HepG2 (cell line): ENCODE measurements around the gene MRPL30. TPM values are rescaled to one million over a fixed set of nuclear protein-coding genes. Genes with fewer than 3 reads are reported as not detected.
"Not testable (repeated sequence)": the region's sequence is repeated elsewhere in the genome, so short reads cannot be mapped to it uniquely, and the experiment has no call there.

Experiments used
- ATAC-seq: fragments of 200-7000 bp; cut with Tn5 transposase; 3 replicates; pipeline ENCODE4 v1.9.1; 2020; ENCODE audit warnings: mild to moderate bottlenecking, moderate library complexity
- BruUV-seq: library from RNA; stranded (reverse); fragments of 400-500 nt; replicated peaks from 2 replicates; lab custom pipeline; 2021; lab: Mats Ljungman, UMichigan
- CTCF ChIA-PET: fragments of 300-600 bp; formaldehyde crosslinking; extraction: SDS; loops from one replicate; lab custom pipeline; 2021; ENCODE audit warnings: low total read pairs, inconsistent platforms, low intra/inter-chr PET ratio; lab: Yijun Ruan, JAX
- POLR2A ChIA-PET: fragments of 350-600 bp; sonication (Branson Sonifier 250); formaldehyde crosslinking; loops from one replicate; lab custom pipeline; 2020; ENCODE audit warnings: antibody characterized with exemption, inconsistent platforms; lab: Yijun Ruan, JAX
- DNase-seq: peaks from one replicate; pipeline ENCODE4 v3.0.0-alpha.2; 2015; ENCODE audit warnings: low spot score
- FAIRE-seq: peaks from 3 replicates; lab custom pipeline; 2011; peaks lifted over from hg19 to GRCh38; lab: Jason Lieb, UNC
- H2AFZ ChIP-seq: one replicate; pipeline ENCODE4 v1.6.1; 2011; ENCODE audit warnings: low read length, inconsistent platforms
- H3K27ac ChIP-seq: fragments of 300-600 bp; 3 replicates; pipeline ENCODE4 v1.8.0; 2011; ENCODE audit warnings: mixed run types, mild to moderate bottlenecking, mixed read lengths, low read length, inconsistent platforms; ENCODE audit not compliant: insufficient read depth; ENCODE audit errors: extremely low read length
- H3K27me3 ChIP-seq, 2 experiments: fragments of 200-600 bp in 1 of 2; 2 replicates in 1 of 2; 3 replicates in 1 of 2; pipeline versions ENCODE4 v1.6.0 to v1.8.0; 2011; ENCODE audit warnings: low read length in 2 of 2, mild to moderate bottlenecking in 2 of 2, moderate library complexity in 2 of 2, inconsistent platforms in 1 of 2; ENCODE audit not compliant: insufficient read depth in 2 of 2, control insufficient read depth in 1 of 2
- H3K36me3 ChIP-seq, 2 experiments: fragments of 200-600 bp in 1 of 2; replicated peaks in 1 of 2; 2 replicates in 1 of 2; 3 replicates in 1 of 2; pipeline versions ENCODE4 v1.5.1 to v1.8.0; 2011; ENCODE audit warnings: low read length in 2 of 2, inconsistent platforms in 1 of 2; ENCODE audit not compliant: insufficient read depth in 2 of 2, control insufficient read depth in 1 of 2
- H3K4me1 ChIP-seq: 2 replicates; pipeline ENCODE4 v1.5.1; 2012; ENCODE audit warnings: low read length, inconsistent platforms; ENCODE audit not compliant: insufficient read depth
- H3K4me2 ChIP-seq: 2 replicates; pipeline ENCODE4 v1.6.0; 2011; ENCODE audit warnings: low read depth, low read length, inconsistent platforms
- H3K4me3 ChIP-seq, 3 experiments: fragments of 200-600 bp in 1 of 3; sonication (generic), shearing (Covaris generic) in 1 of 3; replicated peaks in 1 of 3; 2 replicates each; pipeline ENCODE4 v1.5.1; 2011 to 2016; ENCODE audit warnings: low read length in 3 of 3, inconsistent platforms in 2 of 3, low read depth in 2 of 3, mild to moderate bottlenecking in 2 of 3, control low read depth in 1 of 3, mixed read lengths in 1 of 3; ENCODE audit not compliant: insufficient read depth in 1 of 3
- H3K79me2 ChIP-seq: one replicate; pipeline ENCODE4 v1.6.1; 2011; ENCODE audit warnings: low read length, inconsistent platforms; ENCODE audit not compliant: insufficient read depth
- H3K9ac ChIP-seq: 2 replicates; pipeline ENCODE4 v1.6.0; 2011; ENCODE audit warnings: mild to moderate bottlenecking, low read depth, low read length, inconsistent platforms; ENCODE audit not compliant: insufficient read depth
- H3K9me3 ChIP-seq: 2 replicates; pipeline ENCODE4 v1.5.1; 2012; ENCODE audit warnings: mild to moderate bottlenecking, low read length
- H4K20me1 ChIP-seq: 2 replicates; pipeline ENCODE4 v1.6.0; 2011; ENCODE audit warnings: inconsistent platforms, mild to moderate bottlenecking, low read length, moderate library complexity; ENCODE audit not compliant: insufficient read depth
- ASH2L ChIP-seq: fragments of 300-600, 200-600 bp; sonication (generic); IDR thresholded peaks from 2 replicates; pipeline ENCODE4 v1.7.0; 2017; ENCODE audit warnings: low read depth, mild to moderate bottlenecking, moderate library complexity, mixed read lengths, low read length; ENCODE audit not compliant: insufficient read length
- DRAP1 ChIP-seq: IDR thresholded peaks from 2 replicates; pipeline ENCODE4 v1.6.1; 2016; ENCODE audit warnings: missing genetic modification reagents, missing compliant biosample characterization
- FOXO1 ChIP-seq: sonication (generic); formaldehyde crosslinking; IDR thresholded peaks from 2 replicates; pipeline ENCODE4 v1.4.0; 2020; ENCODE audit warnings: missing genetic modification reagents
- SOX6 ChIP-seq, 2 experiments: fragments of 450-650 bp in 1 of 2; sonication (generic) in 1 of 2; formaldehyde crosslinking in 1 of 2; IDR thresholded peaks; 2 replicates each; pipeline versions ENCODE4 v1.4.0 to v1.6.1; 2017 to 2020; ENCODE audit warnings: antibody characterized with exemption in 1 of 2, mild to moderate bottlenecking in 1 of 2, missing genetic modification reagents in 1 of 2
- SRSF1 ChIP-seq: fragments of 200-400 bp; formaldehyde crosslinking; optimal IDR thresholded peaks from 2 replicates; pipeline ENCODE3; 2017; ENCODE audit warnings: mild to moderate bottlenecking, low read depth, low read length, moderate library complexity
- ZNF253 ChIP-seq: sonication (generic); formaldehyde crosslinking; IDR thresholded peaks from 2 replicates; pipeline ENCODE4 v1.8.0; 2022; ENCODE audit warnings: mild to moderate bottlenecking, missing genetic modification reagents, borderline replicate concordance
- ZNF34 ChIP-seq: sonication (generic); formaldehyde crosslinking; IDR thresholded peaks from 2 replicates; pipeline ENCODE4 v1.4.0; 2020; ENCODE audit warnings: mild to moderate bottlenecking, missing genetic modification reagents, borderline replicate concordance
- ZNF678 ChIP-seq: sonication (generic); formaldehyde crosslinking; IDR thresholded peaks from 2 replicates; pipeline ENCODE4 v1.4.0; 2020; ENCODE audit warnings: mild to moderate bottlenecking, missing genetic modification reagents
- WGBS: methylation state at CpG from one replicate; pipeline ENCODE4 v1.1.6; 2017; ENCODE audit warnings: low lambda C conversion rate; 5-methylcytosine and 5-hydroxymethylcytosine counted together
- in situ Hi-C: cut with HindIII; loops from 2 replicates; pipeline ENCODE4 v1.10.0; 2017; ENCODE audit warnings: low pct_unique_long_range_greater_than_20kb; ENCODE audit not compliant: extremely low pct_ligation_motif_present
- intact Hi-C: fragments of 100-400 bp; cut with micrococcal nuclease; formaldehyde crosslinking; loops from one replicate; pipeline ENCODE4 v1.10.0; 2022; ENCODE audit not compliant: unreplicated experiment
- polyA plus RNA-seq, 8 experiments: library from polyadenylated mRNA; depleted of rRNA in 3 of 8; stranded (reverse) in 7 of 8; unstranded in 1 of 8; fragments of >200 nt; fragmentation: Illumina TruSeq in 4 of 8; extraction: Trizol in 4 of 8; gene quantifications; 2 replicates each; pipeline versions ENCODE4 v1.2.1 to v1.2.3, GENCODE V29; 2011 to 2016; ENCODE audit warnings: low read depth in 4 of 8, missing spikeins in 1 of 8, mixed read lengths in 1 of 8; ENCODE audit not compliant: insufficient read depth in 1 of 8
- total RNA-seq, 5 experiments: library from RNA; depleted of rRNA; stranded (reverse); fragments of >200 nt; fragmentation: Illumina TruSeq; extraction: Trizol; gene quantifications; 2 replicates each; pipeline ENCODE4 v1.2.3, GENCODE V29; 2016; ENCODE audit warnings: low read depth in 1 of 5

Gene MRPL30
- total and polyA plus RNA-seq, 2 of the 13 experiments (the other 11 are each of a cell fraction or from before 2014, with no cell fraction given): 30.2 to 75.3 TPM

- TF ChIP-seq SRSF1: peak; percentile 95
- TF ChIP-seq ZNF253 (CRISPR knock-in tag): peak; percentile 78
- TF ChIP-seq ZNF34 (CRISPR knock-in tag): no peak
- peak; percentile 100 for TF ChIP-seq ASH2L
- TF ChIP-seq ZNF678 (CRISPR knock-in tag): no peak
- no peak for TF ChIP-seq SOX6 (IDR thresholded peaks at IDR 0.05)
- TF ChIP-seq SOX6 (CRISPR knock-in tag; IDR thresholded peaks at IDR 0.05): peak; percentile 82
- peak; percentile 75; the same call in 1 of the 2 replicates for TF ChIP-seq FOXO1
- peak; percentile 98 for TF ChIP-seq DRAP1
These were observed at the start of gene MRPL30, which contains the start of gene MITD1 (continued) for GRCh38 chr2:99180755-99181623.

GRCh38 chr2:99135044-99135556 lies 45.9 kb upstream of the MRPL30 start:
- H2AFZ ChIP-seq, H4K20me1 ChIP-seq, H3K4me3 ChIP-seq, H3K9ac ChIP-seq, H3K79me2 ChIP-seq, H3K27ac ChIP-seq, POLR2A ChIA-PET, BruUV-seq, H3K36me3 ChIP-seq, DNase-seq, FAIRE-seq, CTCF ChIA-PET, in situ Hi-C loops, H3K4me2 ChIP-seq, H3K27me3 ChIP-seq, ATAC-seq, intact Hi-C loops: not testable (repeated sequence)
- WGBS: 85% methylated on average over 2 of the region's 2 CpGs
- Histone ChIP-seq H3K4me1 (peaks cover 17% of the 10 kb centered on the region), H3K9me3 (peaks cover 42% of the 10 kb centered on the region)
